SKM-1 (cell line): ENCODE results near the gene STRA6.
"Not testable (repeated sequence)": the region's sequence is repeated elsewhere in the genome, so short reads cannot be mapped to it uniquely, and the experiment has no call there.

Experiments used
- DNase-seq: peaks from one replicate; lab custom pipeline; 2025; ENCODE audit not compliant: unreplicated experiment; lab: John Stamatoyannopoulos, UW

STRA6 gene

DNA sequence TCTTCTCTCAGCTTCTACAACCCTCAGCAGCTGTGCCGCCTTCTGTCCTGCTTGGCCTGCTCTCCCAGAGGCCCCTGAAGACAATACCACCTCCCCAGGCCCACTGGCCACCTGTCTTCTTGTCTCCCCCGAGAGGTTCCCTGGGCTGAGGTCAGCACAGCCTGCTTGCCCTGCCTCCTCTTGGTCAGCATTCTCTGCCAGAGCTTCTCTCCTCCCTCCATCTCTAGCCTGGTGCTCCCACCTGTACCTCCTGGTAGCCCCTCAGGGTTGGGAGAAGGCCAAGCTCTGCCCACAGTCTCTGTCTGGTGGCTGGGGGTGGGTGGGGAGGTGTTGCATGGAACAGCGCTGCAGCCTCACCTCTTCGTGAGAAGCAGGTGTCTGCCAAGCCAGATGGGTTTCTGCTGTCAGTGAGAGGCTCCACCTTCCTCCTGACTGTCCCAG is 34.7 kb downstream of the STRA6 start:
- DNase-seq = no peak

DNA sequence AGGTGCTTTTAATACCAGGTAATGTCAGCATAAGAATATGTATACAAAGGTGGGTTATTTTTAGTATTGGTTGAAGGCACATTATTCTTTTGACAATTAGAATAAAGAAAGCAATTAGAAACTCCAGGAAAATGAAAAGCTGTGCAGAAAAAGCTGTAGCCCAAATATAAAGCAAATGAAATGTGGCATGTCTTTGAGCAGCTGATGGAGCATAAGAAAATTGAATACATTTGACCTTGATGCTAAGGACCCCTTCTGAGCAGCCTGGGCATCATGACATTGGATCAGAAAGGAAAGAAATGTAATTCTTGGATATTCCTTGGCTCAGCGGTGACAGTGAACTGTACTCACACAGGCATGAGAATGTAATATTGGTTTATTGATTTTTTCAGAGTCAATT is 37.1 kb downstream of the STRA6 start:
- no peak for DNase-seq

DNA sequence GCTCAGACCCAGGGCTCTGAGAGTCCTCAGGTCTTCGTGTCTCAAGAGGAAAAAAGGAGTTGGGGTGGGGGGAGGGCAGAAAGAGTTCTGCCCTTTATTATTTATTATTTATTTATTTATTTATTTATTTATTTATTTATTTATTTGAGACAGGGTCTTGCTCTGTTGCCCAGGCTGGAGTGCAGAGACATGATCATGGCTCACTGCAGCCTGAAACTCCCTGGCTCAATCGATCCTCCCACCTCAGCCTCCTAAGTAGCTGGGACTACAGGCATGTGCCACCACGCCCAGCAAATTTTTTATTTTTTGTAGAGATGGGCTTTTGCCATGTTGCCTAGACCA is 40.4 kb downstream of the STRA6 start:
- not testable (repeated sequence) for DNase-seq

DNA sequence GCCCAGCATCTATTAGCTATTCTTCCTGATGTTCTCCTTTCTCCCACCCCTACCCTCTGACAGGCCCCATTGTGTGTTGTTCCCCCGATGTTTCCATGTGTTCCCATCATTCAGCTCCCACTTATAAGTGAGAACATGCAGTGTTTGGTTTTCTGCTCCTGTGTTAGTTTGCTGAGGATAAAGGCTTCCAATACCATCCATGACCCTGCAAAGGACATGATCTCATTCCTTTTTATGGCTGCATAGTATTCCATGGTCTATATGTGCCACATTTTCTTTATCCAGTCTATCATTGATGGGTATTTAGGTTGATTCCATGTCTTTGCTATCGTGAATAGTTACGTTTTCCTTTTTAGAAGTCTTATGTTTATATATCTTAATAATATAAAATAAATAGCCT is 42.2 kb downstream of the STRA6 start:
- not testable (repeated sequence) for DNase-seq

DNA sequence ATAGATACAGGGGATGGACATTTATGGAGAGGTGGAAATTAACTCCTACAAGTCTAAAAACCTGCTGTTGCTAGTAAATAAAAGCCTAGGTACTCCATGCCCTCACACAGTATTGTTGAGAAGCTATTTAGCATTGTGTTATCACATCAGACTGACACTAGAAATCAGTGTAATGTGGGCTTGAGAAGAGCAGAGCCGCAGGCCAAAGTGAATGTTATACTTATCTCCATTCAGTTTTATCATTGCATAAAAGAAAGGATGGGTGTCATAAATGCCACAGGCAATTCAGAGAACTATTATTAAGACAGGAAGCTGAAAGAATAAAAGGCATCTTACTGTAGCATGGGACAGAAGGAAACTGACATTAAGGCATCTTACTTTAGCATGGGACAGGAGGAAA is 42.8 kb downstream of the STRA6 start:
- no peak for DNase-seq

DNA sequence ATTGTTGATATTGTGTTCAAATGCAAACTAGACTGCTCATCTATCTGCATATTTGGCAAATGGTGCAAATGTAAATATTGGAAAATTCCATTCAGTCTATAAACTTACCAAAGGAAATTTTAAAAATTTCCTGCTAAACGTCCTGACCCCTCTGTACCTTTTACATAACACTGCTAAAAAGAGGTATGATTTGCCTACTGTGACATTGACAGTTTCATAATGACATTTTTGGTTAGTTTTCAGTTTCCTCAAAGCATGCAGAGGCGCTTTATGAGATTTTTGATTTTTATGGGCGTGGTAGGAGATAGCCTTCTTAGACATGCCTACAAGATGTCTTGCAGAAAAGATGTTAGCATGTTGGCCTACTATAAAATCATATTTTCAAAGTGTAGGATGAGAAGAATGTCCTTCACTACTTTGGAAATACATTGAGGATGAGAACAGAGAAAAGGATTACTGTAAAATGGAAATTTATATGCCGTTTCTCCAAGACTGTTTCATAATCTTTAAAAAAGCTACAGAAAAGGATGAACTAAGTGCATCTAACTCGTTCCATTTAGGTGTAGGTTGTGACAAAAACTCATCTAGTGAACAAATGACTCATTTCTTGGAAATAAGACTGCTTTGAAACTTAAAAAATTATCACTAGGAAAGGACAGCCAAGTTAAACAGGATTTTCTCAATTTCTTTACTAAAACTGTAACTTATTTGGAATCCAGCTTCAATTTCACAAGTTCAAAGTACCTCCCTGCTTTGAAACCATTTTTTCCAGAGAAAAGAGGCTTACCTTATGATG is 43.5 kb downstream of the STRA6 start:
- DNase-seq = no peak

DNA sequence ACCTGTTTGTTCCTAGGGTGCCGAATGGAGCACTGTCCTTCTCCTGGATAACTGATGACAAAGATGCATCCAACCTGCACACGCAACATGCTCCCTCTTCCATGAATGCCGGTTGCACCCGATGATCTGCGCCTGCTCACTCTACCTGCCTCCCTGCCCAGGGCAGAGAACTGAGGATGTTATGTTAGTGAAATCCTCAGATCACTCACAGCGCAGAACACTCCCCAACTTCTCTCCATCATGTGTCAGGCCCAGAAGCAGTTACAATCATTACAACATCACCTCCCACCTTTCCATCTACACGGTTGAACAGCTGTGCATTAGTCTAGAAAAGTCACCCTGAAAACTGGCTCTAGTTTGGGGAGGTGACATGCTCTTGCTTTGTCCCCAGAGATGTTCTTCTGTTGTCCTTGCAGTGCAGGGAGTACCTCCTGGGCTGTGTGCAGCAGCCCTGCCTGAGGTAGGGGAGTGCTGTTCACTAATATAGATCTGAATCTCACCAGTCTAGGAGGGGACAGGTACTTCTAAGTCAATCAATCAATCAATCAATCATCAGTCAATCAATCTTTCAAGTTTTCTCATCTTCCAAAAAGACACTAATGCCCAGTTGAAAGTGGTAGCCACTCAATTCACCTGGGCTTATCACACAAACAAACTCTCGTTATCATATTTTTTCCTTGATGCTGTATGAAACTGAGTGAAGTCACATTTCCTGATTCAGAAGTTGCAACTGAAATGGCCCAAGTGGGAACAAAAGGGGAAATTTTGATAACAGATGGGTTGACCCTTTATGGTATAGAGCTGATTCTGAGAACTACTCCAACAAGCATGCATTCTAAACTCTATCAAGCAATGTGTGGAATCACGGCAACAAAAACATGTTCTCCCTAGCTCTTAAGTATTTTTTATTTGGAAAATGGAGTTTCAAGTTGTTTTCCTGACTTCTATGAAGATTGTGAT is 44.4 kb downstream of the STRA6 start:
- DNase-seq = no peak

DNA sequence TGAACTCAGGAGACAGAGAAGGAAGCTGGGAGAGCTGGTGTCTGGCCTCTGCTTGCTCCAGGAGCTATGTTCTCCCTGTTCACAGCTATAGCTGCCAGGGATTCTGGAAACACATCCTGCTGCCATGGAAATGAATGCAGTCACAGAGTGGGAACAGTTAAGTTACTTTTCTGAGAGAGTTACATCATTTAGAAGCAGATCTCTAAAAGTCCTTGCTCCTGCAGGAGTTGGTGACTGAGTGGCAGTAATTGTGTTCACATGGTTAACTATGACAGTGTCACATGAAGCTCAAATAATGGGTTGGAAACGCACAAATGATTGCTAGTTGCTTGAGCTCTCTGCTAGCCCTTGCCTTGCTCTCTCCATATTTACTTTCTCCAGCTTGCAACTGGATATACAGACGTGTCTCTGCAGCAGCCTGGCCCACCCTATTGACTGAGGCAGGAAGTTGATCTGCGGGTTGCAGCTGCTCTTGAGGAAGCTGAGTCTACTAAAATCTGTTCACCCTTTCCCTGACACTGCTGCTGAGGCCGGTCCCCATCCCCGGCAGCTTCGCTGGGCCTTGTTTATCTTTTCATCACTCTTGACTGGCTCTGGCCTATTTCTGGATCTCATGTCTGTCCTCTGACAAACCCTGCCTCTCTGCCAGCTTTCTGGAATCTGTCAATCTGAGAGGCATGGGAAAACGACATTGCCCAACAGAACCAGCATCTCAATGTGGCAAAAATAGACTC is 45.7 kb downstream of the STRA6 start:
- no peak for DNase-seq

DNA sequence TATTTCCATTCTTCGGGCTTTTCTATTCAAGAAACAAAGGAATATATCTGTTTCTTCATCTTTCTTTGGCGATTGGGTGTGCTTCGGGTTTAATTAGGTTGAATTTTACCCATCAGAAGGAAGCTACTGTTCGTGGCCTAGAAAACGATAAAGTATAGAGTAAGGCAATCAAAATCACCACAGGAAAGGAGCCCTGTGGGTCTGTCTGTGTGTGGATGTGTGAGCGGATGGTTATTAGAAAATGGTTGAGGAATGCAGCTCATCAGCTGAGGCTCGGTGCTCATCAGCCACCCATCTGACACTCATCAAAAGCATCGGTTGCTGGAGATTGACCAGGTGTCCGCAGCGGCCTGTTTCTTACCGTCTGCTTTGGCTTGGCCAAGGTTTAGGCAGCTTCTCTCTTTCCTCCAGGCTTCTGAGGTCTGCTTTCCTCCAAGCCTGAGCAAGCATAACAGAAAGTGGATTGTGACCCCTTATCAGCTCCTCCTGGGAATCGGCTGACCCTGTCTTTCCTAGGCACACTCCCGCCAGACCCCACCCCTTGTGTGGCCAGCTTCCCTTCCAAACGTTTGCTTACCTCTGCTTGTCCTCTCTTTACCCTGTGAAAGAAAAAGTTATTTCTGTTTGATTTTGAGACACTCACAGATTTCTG is 46.7 kb downstream of the STRA6 start:
- DNase-seq = no peak

DNA sequence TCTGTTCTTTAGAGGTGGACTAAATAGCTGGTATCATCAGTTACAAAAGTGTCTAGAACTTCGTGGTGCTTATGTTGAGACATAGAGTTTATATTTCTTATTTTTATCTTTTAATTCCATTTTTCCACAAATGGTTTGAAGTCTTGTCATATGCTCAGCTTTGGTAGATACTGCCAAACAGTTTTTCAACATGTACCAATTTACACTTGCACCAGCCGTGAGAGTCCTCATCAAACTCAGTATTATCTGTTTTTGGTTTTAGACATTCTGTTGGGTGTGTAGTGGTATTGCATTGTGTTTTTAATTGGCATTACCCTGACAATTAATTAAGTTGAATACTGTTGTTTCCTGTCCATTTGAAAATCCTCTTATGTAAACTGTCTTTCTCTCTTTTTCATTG is 55.5 kb downstream of the STRA6 start:
- no peak for DNase-seq

DNA sequence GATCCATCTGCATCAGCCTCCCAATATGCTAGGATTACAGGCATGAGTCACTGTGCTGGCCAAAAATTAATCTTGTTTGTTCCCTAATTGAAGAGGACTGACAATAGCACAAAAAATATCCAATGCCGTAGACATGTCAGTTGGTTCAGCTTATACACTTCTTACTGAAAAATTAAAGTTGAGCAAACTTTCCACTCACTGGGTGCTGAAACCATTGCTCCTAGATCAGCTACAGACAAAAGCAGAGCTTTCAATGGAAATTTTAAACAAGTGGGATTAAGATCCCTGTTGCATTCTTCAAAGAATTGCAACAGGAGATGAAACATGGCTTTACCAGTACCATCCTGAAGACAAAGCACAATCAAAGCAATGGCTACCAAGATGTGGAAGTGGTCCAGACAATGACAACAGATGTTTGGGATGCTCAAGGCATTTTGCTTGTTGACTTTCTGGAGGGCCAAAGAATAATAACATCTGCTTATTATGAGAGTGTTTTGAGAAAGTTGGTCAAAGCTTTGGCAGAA is 56.2 kb downstream of the STRA6 start:
- no peak for DNase-seq

DNA sequence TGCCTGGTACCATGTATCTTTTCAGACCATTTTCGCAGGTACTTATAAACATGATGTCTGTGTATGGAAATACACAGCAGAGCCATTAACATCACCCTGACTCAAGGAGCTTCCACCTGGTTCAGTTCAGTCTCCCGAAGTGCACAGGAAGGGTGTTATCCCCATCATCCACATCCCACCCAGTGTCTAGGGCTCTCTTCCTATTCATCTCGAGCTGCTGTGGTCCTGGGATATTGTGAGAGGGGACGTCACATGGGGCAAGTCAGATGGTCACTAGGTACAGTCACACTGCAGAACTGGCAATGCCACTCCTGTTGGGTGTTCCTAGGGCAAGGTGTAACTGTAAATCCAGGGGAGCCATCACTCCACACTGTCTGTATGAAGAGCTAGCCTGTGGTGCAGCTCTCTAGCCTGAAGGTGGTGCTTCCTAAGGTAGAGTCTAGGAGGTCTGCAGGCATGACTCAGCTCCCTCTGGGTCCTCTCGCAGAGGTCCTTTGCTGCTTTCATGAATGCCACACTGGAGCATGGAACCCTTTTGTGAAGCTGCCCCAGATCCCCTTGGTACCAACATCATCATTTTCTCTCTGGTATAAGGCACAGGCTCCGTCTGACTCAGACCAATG is 58.3 kb downstream of the STRA6 start:
- DNase-seq = no peak

DNA sequence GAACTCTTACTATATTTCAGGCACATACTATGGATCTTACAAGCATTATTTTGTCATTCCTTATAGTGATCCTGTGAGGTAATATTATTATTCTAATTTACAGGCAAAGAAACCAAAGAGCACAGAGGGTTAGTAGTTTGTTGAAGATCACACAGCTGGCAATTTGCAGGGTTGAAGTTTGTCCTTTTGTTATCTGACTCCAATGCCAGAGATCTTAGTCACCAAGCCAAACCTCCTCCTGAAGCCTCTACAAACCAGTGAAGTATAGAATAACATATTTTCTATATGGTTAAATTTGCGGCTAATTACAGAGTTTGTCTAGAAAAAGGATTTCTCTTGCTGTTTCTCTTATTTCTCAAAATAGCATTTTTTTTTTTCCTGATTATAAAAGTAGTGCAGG is 61.0 kb downstream of the STRA6 start:
- no peak for DNase-seq

DNA sequence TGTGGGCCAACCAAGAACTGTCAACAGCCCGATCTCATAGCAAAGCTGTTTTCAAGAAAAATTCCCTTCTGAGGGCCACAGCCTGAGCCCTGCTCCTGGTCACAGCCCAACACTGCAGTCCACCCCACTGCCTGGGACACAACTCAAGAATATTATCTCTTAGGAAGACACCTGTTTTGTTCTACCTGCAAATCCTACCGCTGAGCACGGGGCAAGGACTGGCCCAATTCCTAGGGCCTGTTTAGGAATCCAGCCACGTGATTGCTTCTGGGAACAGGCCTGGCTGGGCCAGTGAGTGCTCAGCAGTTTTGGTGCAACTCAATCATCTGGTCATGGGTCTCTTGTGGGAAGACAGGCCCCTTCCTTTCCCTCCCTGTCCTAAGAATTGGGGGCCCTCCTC is 63.9 kb downstream of the STRA6 start:
- DNase-seq = no peak

DNA sequence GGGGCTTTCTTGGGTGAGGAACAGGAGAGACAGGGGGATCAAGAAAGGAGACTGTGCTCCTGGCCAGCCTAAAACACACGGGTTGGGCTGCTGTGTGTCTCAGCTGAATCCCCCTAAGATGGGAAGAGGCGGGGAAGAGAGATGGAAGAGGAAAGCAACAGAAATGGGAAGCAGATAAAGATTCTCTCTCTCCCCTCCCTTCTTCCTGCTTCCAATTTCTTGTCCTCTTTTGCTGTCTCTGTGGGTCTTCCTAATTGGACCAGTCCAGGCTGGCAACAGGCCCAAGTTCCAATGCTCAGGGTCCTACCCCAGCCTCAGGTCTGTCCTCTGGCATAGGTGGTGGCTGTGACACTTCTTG is 65.1 kb downstream of the STRA6 start:
- no peak for DNase-seq

DNA sequence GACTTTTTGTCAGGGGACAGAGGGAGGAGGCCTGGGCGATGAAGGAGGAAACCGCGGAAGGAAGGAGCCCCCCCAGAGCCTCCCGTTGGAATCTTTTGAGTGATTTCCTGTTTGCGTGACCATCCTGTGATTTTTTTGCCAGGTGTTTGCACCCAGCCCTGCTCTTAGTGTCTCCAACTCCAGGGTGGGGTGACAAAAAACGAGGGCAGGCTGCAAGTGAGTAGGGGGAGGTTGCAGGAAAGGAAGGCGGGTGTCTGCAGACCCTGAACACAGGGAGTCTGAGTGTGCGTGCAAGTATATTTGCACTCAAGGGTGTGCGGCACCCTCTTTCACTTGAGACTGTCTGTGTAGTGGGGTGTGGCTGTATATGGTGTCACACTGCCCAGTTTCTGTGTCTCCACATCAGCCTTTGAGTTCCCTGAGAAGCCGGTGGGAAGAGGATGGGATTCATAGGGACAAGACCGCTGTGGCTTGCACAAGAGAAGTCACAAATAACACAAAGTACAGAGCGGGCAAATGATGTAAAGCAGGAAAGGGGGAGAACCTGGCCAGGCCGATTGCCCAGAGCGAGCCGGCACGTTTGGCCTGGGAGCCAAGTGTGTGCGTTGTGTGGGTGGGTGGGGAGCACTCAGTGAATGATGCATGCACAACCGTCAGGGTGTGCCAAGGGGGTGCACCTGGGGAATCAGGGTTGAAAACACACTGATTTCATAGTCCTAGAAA is 65.6 kb downstream of the STRA6 start:
- no peak for DNase-seq

DNA sequence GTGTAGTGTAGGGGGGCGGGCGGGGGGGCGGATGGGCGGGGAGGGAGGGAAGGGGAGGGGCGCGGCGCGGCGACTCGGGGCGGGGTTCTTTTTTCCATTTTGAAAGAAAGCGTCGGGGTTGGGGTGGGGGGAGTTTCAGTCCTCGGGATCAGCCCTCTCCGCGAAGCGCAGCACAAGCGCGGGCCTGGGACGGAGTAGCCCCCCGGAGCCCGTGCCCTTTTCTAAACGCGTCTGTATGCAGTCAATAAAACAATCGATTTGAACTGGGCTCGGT is 66.1 kb downstream of the STRA6 start:
- DNase-seq = no peak

DNA sequence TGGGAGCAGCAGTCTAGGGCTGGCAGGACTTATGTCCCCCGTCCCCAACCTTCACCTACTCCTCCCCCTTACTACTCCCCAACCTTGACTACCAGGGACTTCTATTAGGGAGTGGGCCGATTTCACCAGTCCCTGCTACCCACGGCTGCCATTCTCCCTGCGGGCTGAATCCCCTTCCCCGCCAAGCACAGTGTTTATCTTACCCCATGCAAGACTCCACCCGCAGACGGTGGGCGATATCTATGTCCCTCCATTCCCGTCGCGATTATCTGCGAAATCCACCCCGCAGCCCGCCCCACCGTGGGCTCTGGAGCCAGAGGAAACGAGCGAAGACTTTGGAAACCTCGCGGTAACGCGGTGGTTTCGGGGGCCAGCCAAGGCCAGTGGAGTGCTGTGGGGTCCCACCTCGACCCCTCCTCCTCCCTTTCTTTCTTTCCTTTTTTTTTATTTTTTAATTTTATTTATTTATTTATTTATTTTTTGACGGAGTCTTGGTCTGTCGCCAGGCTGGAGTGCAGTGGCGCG is 67.5 kb downstream of the STRA6 start:
- no peak for DNase-seq

DNA sequence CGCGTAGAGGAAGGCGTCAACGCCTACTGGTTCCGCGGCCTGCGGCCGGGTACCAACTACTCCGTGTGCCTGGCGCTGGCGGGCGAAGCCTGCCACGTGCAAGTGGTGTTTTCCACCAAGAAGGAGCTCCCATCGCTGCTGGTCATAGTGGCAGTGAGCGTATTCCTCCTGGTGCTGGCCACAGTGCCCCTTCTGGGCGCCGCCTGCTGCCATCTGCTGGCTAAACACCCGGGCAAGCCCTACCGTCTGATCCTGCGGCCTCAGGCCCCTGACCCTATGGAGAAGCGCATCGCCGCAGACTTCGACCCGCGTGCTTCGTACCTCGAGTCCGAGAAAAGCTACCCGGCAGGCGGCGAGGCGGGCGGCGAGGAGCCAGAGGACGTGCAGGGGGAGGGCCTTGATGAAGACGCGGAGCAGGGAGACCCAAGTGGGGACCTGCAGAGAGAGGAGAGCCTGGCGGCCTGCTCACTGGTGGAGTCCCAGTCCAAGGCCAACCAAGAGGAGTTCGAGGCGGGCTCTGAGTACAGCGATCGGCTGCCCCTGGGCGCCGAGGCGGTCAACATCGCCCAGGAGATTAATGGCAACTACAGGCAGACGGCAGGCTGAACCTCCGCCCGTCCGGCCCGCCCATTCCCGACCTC is 68.1 kb downstream of the STRA6 start:
- no peak for DNase-seq
